Effector CD8-positive, alpha-beta T cell (primary cell): Measurements from ENCODE around the gene KRTAP10-2.
A peak's percentile ranks its signal among the peaks of the same experiment; 100 is the strongest.
"Not testable (repeated sequence)": the region's sequence is repeated elsewhere in the genome, so short reads cannot be mapped to it uniquely, and the experiment has no call there.

Experiments used
- DNase-seq: peaks from one replicate; lab custom pipeline; 2025; lab: John Stamatoyannopoulos, UW

KRTAP10-2 gene

GRCh38 chr21:44514218-44514520, 37.1 kb downstream of the KRTAP10-2 start:
- DNase-seq = no peak

GRCh38 chr21:44513389-44514217, 37.7 kb downstream of the KRTAP10-2 start:
- no peak for DNase-seq

- no peak for DNase-seq
These were observed 38.6 kb downstream of the KRTAP10-2 start for GRCh38 chr21:44512496-44513388.

- DNase-seq = no peak
These were observed 39.4 kb downstream of the KRTAP10-2 start for GRCh38 chr21:44511938-44512275.

GRCh38 chr21:44511219-44511937, 39.9 kb downstream of the KRTAP10-2 start:
- no peak for DNase-seq

GRCh38 chr21:44510508-44511218, 40.6 kb downstream of the KRTAP10-2 start:
- DNase-seq = peak; percentile 77

DNA sequence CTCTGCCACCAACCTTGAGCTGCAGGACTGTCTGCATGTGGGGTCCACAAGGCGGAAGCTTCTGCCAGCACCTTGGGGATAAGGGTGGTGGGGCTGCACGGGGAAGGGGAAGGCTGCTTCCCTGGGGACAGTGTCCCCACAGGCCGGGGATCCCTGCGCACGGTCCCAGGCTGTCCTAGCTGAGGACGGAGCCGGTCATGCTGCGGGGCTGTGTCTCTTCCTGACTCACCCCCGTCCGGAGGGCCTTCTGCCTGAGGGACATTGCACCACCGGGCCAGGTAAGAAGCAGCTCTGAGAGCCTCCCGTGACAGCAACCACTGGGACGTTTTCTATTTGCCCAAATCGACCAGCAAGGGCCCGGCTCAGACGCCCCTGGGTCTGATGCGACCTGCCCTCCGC, 41.2 kb downstream of the KRTAP10-2 start:
- DNase-seq = no peak

- no peak for DNase-seq
These were observed 41.8 kb downstream of the KRTAP10-2 start for GRCh38 chr21:44509539-44509938.

- DNase-seq = no peak
These were observed 42.4 kb downstream of the KRTAP10-2 start for GRCh38 chr21:44508711-44509445.

- no peak for DNase-seq
These were observed 42.9 kb downstream of the KRTAP10-2 start for GRCh38 chr21:44508426-44508710.

DNA sequence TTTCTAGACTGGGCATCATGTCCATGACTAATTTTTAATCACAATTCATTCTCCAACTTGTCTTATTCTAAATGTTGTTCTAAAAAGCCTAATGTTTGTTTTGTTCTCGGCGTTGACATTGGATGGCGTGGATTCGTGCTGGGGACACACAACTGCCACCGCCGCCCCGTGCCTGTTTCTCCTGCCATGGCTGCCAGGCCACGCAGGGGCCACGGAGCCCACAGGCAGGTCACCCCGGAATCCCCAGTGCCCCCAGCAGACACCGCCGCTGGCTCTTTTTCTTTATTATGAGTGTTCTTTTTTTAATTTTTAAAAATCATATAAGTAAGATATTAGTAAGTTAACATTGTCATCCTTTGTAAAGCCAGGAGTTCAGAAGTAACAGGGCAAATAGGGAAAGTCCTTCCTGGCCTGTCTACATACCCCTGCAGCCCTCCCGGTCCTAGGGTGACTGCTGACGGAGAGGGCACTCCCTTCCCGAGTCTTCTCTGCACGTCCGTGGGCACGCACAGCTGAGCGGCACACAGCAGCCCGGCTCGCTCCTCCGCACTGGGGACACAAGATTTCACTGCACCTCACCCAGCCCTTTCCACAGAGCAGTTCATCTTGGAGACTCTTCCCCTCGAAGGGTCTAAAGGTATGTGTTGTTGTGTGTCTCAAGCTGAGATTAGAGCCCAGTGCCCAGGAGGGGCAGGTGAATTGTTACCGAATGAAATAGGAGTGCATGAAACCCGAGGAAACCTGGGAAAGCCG, 43.5 kb downstream of the KRTAP10-2 start:
- DNase-seq = no peak

DNA sequence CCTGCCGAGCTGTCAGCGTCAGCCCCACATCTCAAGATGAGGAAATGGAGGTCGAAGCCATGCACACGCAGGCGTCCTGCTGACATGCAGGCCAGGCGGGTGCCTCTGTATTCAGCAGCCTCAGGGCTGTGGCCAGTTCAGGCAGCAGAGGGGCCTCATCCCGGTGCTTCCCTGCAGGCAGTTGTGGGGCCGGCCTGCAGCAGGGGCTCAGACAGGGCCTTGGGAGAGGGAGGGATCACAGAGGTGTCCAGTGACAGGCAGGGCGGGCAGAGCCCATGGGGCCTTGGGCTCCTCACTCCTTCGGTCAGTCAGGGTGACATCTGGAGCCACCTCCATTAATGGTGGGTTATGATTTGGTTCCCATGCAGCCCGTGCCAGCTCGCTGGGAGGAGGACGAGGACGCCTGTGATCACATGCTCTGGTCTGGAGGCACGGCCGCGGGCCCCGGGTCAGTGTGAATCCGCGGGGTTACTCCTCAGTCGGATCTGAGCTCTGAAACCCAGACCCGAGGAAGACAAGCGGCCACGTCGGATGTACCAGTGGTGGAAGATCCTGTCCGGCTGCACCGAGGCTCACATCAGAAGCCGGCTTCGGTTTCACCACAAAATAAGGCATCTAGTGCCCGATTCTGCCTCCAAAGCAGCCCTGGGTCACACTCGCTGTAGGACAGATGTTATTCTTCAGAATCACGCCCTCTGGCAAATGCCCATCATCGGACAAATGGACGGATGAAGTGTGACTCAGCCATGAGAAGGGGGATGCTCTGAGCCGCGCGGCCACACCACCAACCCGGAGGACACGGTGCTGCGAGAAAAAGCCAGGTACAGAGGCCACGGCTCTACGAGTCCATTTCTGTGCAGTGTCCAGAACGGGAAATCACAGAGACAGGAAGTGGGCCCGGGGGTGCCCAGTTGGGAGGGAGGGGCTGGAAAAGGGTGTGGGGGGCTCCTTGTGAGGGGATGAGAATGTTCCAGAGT, 44.7 kb downstream of the KRTAP10-2 start:
- no peak for DNase-seq

DNA sequence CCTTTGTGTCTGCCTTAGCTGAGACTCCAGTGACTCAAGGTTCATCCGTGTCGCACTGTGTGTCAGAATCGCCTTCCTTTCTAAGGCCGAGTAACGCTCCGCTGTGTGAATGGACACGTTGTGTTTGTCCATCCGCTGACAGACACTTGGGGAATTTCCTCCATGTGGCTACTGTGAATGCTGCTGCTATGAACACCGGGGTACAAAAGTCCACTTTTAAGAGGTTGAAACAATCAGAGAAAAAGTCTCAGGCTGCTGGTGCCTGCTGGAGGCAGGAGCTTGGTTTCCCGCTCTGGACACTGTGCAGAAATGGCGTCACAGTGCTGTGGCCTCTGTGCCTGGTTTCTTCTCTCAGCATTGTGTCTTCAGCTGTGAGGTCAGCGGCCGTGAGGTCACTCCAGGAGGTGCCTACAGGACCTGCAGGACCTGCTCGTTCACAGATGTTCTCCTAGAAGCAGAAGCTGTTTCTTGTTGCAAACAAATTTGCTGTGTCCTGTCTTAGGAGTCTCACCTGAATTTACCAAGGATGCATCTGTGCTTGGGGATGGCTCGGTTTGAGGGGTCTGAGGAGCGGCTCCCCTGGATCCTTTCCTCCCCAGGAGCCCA, 45.5 kb downstream of the KRTAP10-2 start:
- DNase-seq = no peak

- no peak for DNase-seq
These were observed 47.4 kb downstream of the KRTAP10-2 start for GRCh38 chr21:44503901-44504399.

GRCh38 chr21:44503006-44503889, 48.1 kb downstream of the KRTAP10-2 start:
- not testable (repeated sequence) for DNase-seq

GRCh38 chr21:44502171-44502958, 48.9 kb downstream of the KRTAP10-2 start:
- DNase-seq = no peak
